WI38 (cell line): Measurements from ENCODE around the gene PRSS27.
"Not testable (repeated sequence)": the region's sequence is repeated elsewhere in the genome, so short reads cannot be mapped to it uniquely, and the experiment has no call there.

Experiments used
- H3K4me3 ChIP-seq: 2 replicates; pipeline ENCODE4 v1.5.1; 2011; ENCODE audit warnings: low read depth, mild to moderate bottlenecking, control low read depth, low read length
- TF ChIP-seq, protein P1 (sequence below): IDR thresholded peaks from 2 replicates; pipeline ENCODE4 v1.5.1; 2012; ENCODE audit warnings: low read depth, mild to moderate bottlenecking, control low read depth, low read length

PRSS27 gene

GRCh38 chr16:2691491-2692248, 28.4 kb downstream of the PRSS27 start:
- H3K4me3 ChIP-seq, result no peak overlapping the region
- TF ChIP-seq, protein P1, sequence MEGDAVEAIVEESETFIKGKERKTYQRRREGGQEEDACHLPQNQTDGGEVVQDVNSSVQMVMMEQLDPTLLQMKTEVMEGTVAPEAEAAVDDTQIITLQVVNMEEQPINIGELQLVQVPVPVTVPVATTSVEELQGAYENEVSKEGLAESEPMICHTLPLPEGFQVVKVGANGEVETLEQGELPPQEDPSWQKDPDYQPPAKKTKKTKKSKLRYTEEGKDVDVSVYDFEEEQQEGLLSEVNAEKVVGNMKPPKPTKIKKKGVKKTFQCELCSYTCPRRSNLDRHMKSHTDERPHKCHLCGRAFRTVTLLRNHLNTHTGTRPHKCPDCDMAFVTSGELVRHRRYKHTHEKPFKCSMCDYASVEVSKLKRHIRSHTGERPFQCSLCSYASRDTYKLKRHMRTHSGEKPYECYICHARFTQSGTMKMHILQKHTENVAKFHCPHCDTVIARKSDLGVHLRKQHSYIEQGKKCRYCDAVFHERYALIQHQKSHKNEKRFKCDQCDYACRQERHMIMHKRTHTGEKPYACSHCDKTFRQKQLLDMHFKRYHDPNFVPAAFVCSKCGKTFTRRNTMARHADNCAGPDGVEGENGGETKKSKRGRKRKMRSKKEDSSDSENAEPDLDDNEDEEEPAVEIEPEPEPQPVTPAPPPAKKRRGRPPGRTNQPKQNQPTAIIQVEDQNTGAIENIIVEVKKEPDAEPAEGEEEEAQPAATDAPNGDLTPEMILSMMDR, result no peak

GRCh38 chr16:2690852-2691251, 29.2 kb downstream of the PRSS27 start:
- TF ChIP-seq, protein P1, result no peak
- no peak overlapping the region for H3K4me3 ChIP-seq

- TF ChIP-seq, protein P1, result no peak
- no peak overlapping the region for H3K4me3 ChIP-seq
Observed at GRCh38 chr16:2689968-2690801, 29.8 kb downstream of the PRSS27 start.

DNA sequence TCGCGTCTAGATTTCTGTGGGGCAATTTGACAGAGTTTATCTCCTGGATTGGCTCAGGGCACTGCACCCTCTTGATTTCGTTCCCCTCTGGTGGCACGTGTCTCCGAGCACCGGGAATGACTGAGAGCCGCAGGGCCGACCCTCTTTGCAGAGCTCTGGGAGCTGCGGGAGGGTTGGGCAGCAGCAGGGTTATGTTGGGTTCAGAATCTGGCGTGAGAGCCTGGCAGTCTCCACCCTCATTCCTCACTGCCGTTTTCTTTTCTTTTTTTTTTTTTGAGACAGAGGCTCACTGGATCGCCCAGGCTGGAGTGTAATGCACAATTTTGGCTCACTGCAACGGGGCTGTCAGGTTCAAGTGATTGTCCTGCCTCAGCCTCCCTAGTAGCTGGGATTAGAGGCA, 30.6 kb downstream of the PRSS27 start:
- not testable (repeated sequence) for H3K4me3 ChIP-seq

- no peak overlapping the region for H3K4me3 ChIP-seq
- TF ChIP-seq, protein P1, result no peak
Observed at GRCh38 chr16:2687531-2688308, 32.3 kb downstream of the PRSS27 start.

- H3K4me3 ChIP-seq, result no peak overlapping the region
- TF ChIP-seq, protein P1, result no peak
Observed at GRCh38 chr16:2686912-2687507, 33.0 kb downstream of the PRSS27 start.

DNA sequence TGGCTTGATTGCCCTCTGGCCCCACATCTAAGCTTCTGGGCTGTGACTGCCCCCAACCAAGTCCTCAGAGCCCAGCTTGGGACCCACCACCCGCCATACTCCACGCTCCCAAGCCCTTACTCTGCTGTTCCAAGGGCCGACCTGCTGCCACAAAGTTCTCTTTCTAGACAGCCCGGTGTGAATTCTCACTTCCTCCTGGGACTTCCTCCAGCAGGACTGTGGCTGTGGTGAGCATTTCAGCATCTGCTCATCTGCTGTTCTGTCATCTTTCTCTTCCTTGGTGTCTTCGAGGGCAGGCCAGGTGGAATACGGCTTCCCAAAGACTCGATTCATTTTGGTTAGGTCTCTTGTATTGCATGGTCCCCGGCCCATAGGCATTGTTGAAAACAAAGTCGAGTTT, 33.9 kb downstream of the PRSS27 start:
- not testable (repeated sequence) for H3K4me3 ChIP-seq

DNA sequence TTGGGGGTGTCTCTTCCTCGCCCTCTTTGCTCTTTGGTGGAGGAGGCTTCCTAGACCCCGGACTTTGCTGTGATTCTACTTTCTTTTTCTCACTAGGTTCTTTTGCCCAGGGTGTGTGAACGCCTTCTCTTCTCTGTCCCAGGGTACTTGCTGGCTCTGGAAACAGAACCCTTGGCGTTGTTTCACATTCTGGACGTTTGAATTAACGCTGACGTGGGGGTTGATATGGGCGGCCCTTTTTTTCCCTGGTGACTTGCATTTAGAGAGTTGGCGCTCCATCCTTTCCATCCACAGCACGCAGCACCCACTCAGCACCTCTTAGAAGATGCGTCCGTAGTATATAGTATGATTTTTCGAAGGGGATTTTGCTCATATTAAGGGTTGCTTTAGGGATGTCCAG, 37.0 kb downstream of the PRSS27 start:
- peak overlapping the region; percentile 97 for H3K4me3 ChIP-seq
